Keratinocyte (primary cell): ENCODE measurements around the gene PNPT1.

ENCODE experiments used
- CTCF ChIP-seq, 3 experiments: IDR thresholded peaks in 1 of 3; conservative IDR thresholded peaks in 1 of 3; optimal IDR thresholded peaks in 1 of 3; 2 replicates in 2 of 3; 3 replicates in 1 of 3; pipeline versions ENCODE3 to v1.5.1; 2011; ENCODE audit warnings: low read length in 3 of 3, mild to moderate bottlenecking in 3 of 3, moderate library complexity in 2 of 3, control low read depth in 1 of 3, inconsistent platforms in 1 of 3; ENCODE audit not compliant: insufficient read depth in 2 of 3; ENCODE audit errors: extremely low read depth in 1 of 3
- EZH2 ChIP-seq: IDR thresholded peaks from one replicate; pipeline ENCODE4 v1.6.1; 2012; ENCODE audit warnings: inconsistent platforms, mild to moderate bottlenecking, low read length, moderate library complexity

- TF ChIP-seq EZH2: no peak
- TF ChIP-seq CTCF (optimal IDR thresholded peaks at IDR 0.05 in 1 of 3, IDR thresholded peaks at IDR 0.05 in 1 of 3, conservative IDR thresholded peaks at IDR 0.05 in 1 of 3; ENCODE audit: extremely low read depth in 1 of 3, insufficient read depth in 2 of 3, low read length in 3 of 3): no peak
Observed at GRCh38 chr2:55627915-55628314, 65.7 kb downstream of the PNPT1 start.
